Motor neuron (in vitro differentiated cells): Measurements from ENCODE around the gene SLC22A12. TPM values are rescaled to one million over a fixed set of nuclear protein-coding genes. Genes with fewer than 3 reads are reported as not detected.

Experiments
- ATAC-seq, 8 experiments: fragments of 200-7000 bp; cut with Tn5 transposase; replicated peaks in 6 of 8; 2 replicates each; pipeline ENCODE4 v1.8.0; 2021; ENCODE audit warnings: mild to moderate bottlenecking in 8 of 8, moderate library complexity in 8 of 8
- H3K27ac ChIP-seq, 2 donors: fragments of 250-450 bp; sonication (Bioruptor Pico); 2 replicates each; pipeline ENCODE4 v1.9.0; 2021; ENCODE audit warnings: antibody characterized with exemption in 2 of 2, mild to moderate bottlenecking in 2 of 2, moderate library complexity in 1 of 2
- H3K4me1 ChIP-seq, 2 donors: fragments of 250-450 bp; sonication (Bioruptor Pico); replicated peaks in 1 of 2; 2 replicates each; pipeline ENCODE4 v1.6.1; 2021; ENCODE audit warnings: antibody characterized with exemption in 2 of 2, mild to moderate bottlenecking in 2 of 2, moderate library complexity in 1 of 2
- H3K4me3 ChIP-seq, 5 donors: fragments of 250-450 bp; sonication (Bioruptor Pico); 2 replicates each; pipeline ENCODE4 v1.9.0; 2021; ENCODE audit warnings: antibody characterized with exemption in 5 of 5, mild to moderate bottlenecking in 5 of 5, moderate library complexity in 4 of 5
- WGBS, 10 experiments: fragments of 450-650 bp; shearing (Covaris generic); methylation state at CpG; one replicate each; pipeline ENCODE4 v1.0.0; 2022; 5-methylcytosine and 5-hydroxymethylcytosine counted together
- in situ Hi-C, 9 experiments: fragments of 400-800 bp; cut with MboI; loops; one replicate each; pipeline ENCODE4 v1.15.0; 2021; ENCODE audit warnings: low sequenced_read_pairs in 9 of 9, low pct_unique_long_range_greater_than_20kb in 2 of 9; ENCODE audit not compliant: unreplicated experiment in 9 of 9
- total RNA-seq, 8 experiments: library from RNA; unstranded; fragments of 300-600 nt; gene quantifications; 2 replicates each; pipeline versions ENCODE4 v1.2.3 to v1.2.4, GENCODE V29; 2022

Gene SLC22A12
- total RNA-seq, 8 experiments from 2014 or later = 0.05 to 0.62 (median 0.22) TPM; not detected in 4

GRCh38 chr11:64605244-64605560 is 14.2 kb downstream of the SLC22A12 start:
- H3K27ac ChIP-seq = peak overlapping the region in 1 of 2 donors; percentile 47
- peaks cover 0 to 9% of the 10 kb centered on the region in 2 donors for H3K4me1 ChIP-seq
- in situ Hi-C loops = no loop called here
- peak in 5 of 8 experiments; percentile 58 to 69 (median 63) for ATAC-seq
- no peak overlapping the region for H3K4me3 ChIP-seq
- 30 to 97% (median 87%) methylated on average over 2 to 4 of the region's 10 CpGs; no CpG with 5 or more reads in 5 of the 10 experiments for WGBS, 10 experiments

GRCh38 chr11:64605656-64606585 is 14.9 kb downstream of the SLC22A12 start:
- in situ Hi-C loops = no loop called here
- no peak overlapping the region for H3K27ac ChIP-seq
- no peak for ATAC-seq

GRCh38 chr11:64606796-64607380 is 15.9 kb downstream of the SLC22A12 start:
- no peak overlapping the region for H3K4me3 ChIP-seq
- ATAC-seq = no peak
- 20 to 100% (median 100%) methylated on average over 1 to 2 of the region's 23 CpGs; no CpG with 5 or more reads in 6 of the 10 experiments for WGBS, 10 experiments
- H3K4me1 ChIP-seq = peaks cover 0 to 9% of the 10 kb centered on the region in 2 donors
- in situ Hi-C loops = no loop called here
- H3K27ac ChIP-seq = no peak overlapping the region

More at GRCh38 chr11:64605656-64606585, 14.9 kb downstream of the SLC22A12 start:
- no peak overlapping the region for H3K4me3 ChIP-seq
- 30 to 100% (median 62%) methylated on average over 1 to 7 of the region's 21 CpGs; no CpG with 5 or more reads in 4 of the 10 experiments for WGBS, 10 experiments
- H3K4me1 ChIP-seq = peaks cover 0 to 9% of the 10 kb centered on the region in 2 donors

GRCh38 chr11:64607381-64607985 is 16.5 kb downstream of the SLC22A12 start:
- H3K4me1 ChIP-seq = peaks cover 0 to 9% of the 10 kb centered on the region in 2 donors
- 27 to 98% methylated on average over 3 to 9 of the region's 55 CpGs; no CpG with 5 or more reads in 8 of the 10 experiments for WGBS, 10 experiments
- no peak overlapping the region for H3K27ac ChIP-seq
- H3K4me3 ChIP-seq = no peak overlapping the region
- in situ Hi-C loops = no loop called here
- ATAC-seq = peak in 3 of 8 experiments; percentile 21 to 53 (median 25)

- peak in 7 of 8 experiments; percentile 11 to 97 (median 39) for ATAC-seq
- Histone ChIP-seq H3K4me1 (peaks cover 0 to 5% of the 10 kb centered on the region in 2 donors), H3K27ac (no peak overlapping the region), H3K4me3 (no peak overlapping the region)
- in situ Hi-C loops = no loop called here
- WGBS, 10 experiments = 4 to 90% (median 47%) methylated on average over 1 to 6 of the region's 18 CpGs; no CpG with 5 or more reads in 2 of the 10 experiments
Measured at GRCh38 chr11:64608046-64608445, 17.0 kb downstream of the SLC22A12 start.

- H3K4me1 ChIP-seq = peaks cover 0 to 3% of the 10 kb centered on the region in 2 donors
- no peak overlapping the region for H3K27ac ChIP-seq
- H3K4me3 ChIP-seq = no peak overlapping the region
- 30 to 100% (median 67%) methylated on average over 1 to 7 of the region's 12 CpGs for WGBS, 10 experiments
- ATAC-seq = peak in 5 of 8 experiments; percentile 7 to 66 (median 53)
- in situ Hi-C loops = no loop called here
Measured at GRCh38 chr11:64608636-64609035, 17.6 kb downstream of the SLC22A12 start.

- in situ Hi-C loops = no loop called here
- no CpG with 5 or more reads among the region's 5 CpGs for WGBS, 10 experiments
- Histone ChIP-seq H3K27ac (no peak overlapping the region), H3K4me3 (no peak overlapping the region), H3K4me1 (peaks cover 0 to 3% of the 10 kb centered on the region in 2 donors)
- ATAC-seq = peak in 1 of 8 experiments; percentile 8
Measured at GRCh38 chr11:64609436-64610047, 18.5 kb downstream of the SLC22A12 start.

- Histone ChIP-seq H3K27ac (no peak overlapping the region), H3K4me1 (no peaks in the 10 kb centered on the region), H3K4me3 (no peak overlapping the region)
- no peak for ATAC-seq
- WGBS, 10 experiments = 100% methylated on average over 3 of the region's 3 CpGs; no CpG with 5 or more reads in 9 of the 10 experiments
- in situ Hi-C loops = no loop called here
Measured at GRCh38 chr11:64610596-64610995, 19.6 kb downstream of the SLC22A12 start.

GRCh38 chr11:64611176-64611575 is 20.2 kb downstream of the SLC22A12 start:
- H3K4me1 ChIP-seq = no peaks in the 10 kb centered on the region
- ATAC-seq = no peak
- WGBS, 10 experiments = 85% methylated on average over 2 of the region's 2 CpGs; no CpG with 5 or more reads in 9 of the 10 experiments
- in situ Hi-C loops = no loop called here
- no peak overlapping the region for H3K27ac ChIP-seq
- H3K4me3 ChIP-seq = no peak overlapping the region

- Histone ChIP-seq H3K4me3 (no peak overlapping the region), H3K4me1 (no peaks in the 10 kb centered on the region), H3K27ac (no peak overlapping the region)
- 90 to 100% (median 97%) methylated on average over 1 to 6 of the region's 11 CpGs; no CpG with 5 or more reads in 5 of the 10 experiments for WGBS, 10 experiments
- in situ Hi-C loops = no loop called here
- no peak for ATAC-seq
Measured at GRCh38 chr11:64611869-64612646, 21.0 kb downstream of the SLC22A12 start.

GRCh38 chr11:64613648-64614047 is 22.6 kb downstream of the SLC22A12 start:
- Histone ChIP-seq H3K27ac (no peak overlapping the region), H3K4me1 (no peaks in the 10 kb centered on the region), H3K4me3 (no peak overlapping the region)
- ATAC-seq = no peak
- 14 to 100% (median 79%) methylated on average over 1 to 6 of the region's 6 CpGs; no CpG with 5 or more reads in 1 of the 10 experiments for WGBS, 10 experiments
- in situ Hi-C loops = no loop called here

- H3K4me1 ChIP-seq = peaks cover 8 to 11% of the 10 kb centered on the region in 2 donors
- H3K27ac ChIP-seq = no peak overlapping the region
- ATAC-seq = no peak
- WGBS, 10 experiments = 67 to 100% methylated on average over 1 to 2 of the region's 5 CpGs; no CpG with 5 or more reads in 8 of the 10 experiments
- in situ Hi-C loops = no loop called here
- no peak overlapping the region for H3K4me3 ChIP-seq
Measured at GRCh38 chr11:64614917-64615316, 23.9 kb downstream of the SLC22A12 start.
